Muscle of leg (tissue), 16 donors: Measurements from ENCODE around the gene LAMTOR4. TPM values are rescaled to one million over a fixed set of nuclear protein-coding genes. Genes with fewer than 3 reads are reported as not detected.

Experiments
- DNase-seq: peaks from one replicate; pipeline ENCODE4 v3.0.0; 2013
- H3K27ac ChIP-seq: one replicate; pipeline ENCODE4 v1.5.1; 2013; ENCODE audit warnings: mild to moderate bottlenecking, low read length, control low read depth
- H3K27me3 ChIP-seq: one replicate; pipeline ENCODE4 v1.6.1; 2013; ENCODE audit warnings: low read length; ENCODE audit not compliant: control insufficient read depth, insufficient read depth
- H3K36me3 ChIP-seq: one replicate; pipeline ENCODE4 v1.6.1; 2013; ENCODE audit warnings: low read length; ENCODE audit not compliant: control insufficient read depth, insufficient read depth
- H3K4me1 ChIP-seq: one replicate; pipeline ENCODE4 v1.6.1; 2013; ENCODE audit warnings: low read length; ENCODE audit not compliant: control insufficient read depth, insufficient read depth
- H3K4me3 ChIP-seq: one replicate; pipeline ENCODE4 v1.5.1; 2013; ENCODE audit warnings: low read length, control low read depth
- H3K9me3 ChIP-seq: replicated peaks from 2 replicates; pipeline ENCODE4 v1.6.1; 2013; ENCODE audit warnings: low read depth, low read length; ENCODE audit not compliant: control insufficient read depth
- WGBS: methylation state at CpG from one replicate; pipeline ENCODE4 v1.1.5; 2013; ENCODE audit warnings: missing lambda C conversion rate; ENCODE audit not compliant: insufficient coverage; 5-methylcytosine and 5-hydroxymethylcytosine counted together
- long read RNA-seq, 11 donors: transcript quantifications; one replicate each; lab custom pipeline, GENCODE V29; 2026
- polyA plus RNA-seq, 8 donors: library from polyadenylated mRNA; unstranded; fragments of 120-200 nt; gene quantifications; one replicate each; pipeline versions ENCODE4 v1.2.1 to v1.2.3, GENCODE V29; 2013; ENCODE audit warnings: inconsistent platforms in 1 of 8, low replicate concordance in 1 of 8; ENCODE audit not compliant: insufficient read length in 8 of 8, insufficient read depth in 1 of 8
- total RNA-seq: library from RNA; stranded (reverse); fragments of 120-200 nt; gene quantifications from one replicate; pipeline ENCODE4 v1.2.4, GENCODE V29; 2013

LAMTOR4 gene
- total RNA-seq: 97.1 TPM
- 10 to 100 TPM; 65.0 to 84.3 (median 72.8) TPM for polyA plus RNA-seq
- long read RNA-seq, donor 1, transcript LAMTOR4-201 (4 exons, 605 nt): major isoform, 19 of 28 reads
- long read RNA-seq, donor 1, partial matches to known transcripts: 0 of 28 reads
- long read RNA-seq, donor 1, other reads (novel, unspliced or antisense): 0 of 28 reads
- long read RNA-seq, donor 2, partial matches to known transcripts: 0 of 2 reads
- long read RNA-seq, donor 2, other reads (novel, unspliced or antisense): 0 of 2 reads
- long read RNA-seq, donor 3, transcript LAMTOR4-201 (4 exons, 605 nt): major isoform, 34 of 48 reads
- long read RNA-seq, donor 3, transcript LAMTOR4-205 (4 exons, 621 nt): minor isoform, 6 of 48 reads
- long read RNA-seq, donor 3, transcript LAMTOR4-204 (3 exons, 371 nt): minor isoform, 6 of 48 reads
- long read RNA-seq, donor 3, partial matches to known transcripts: 0 of 48 reads
- long read RNA-seq, donor 3, other reads (novel, unspliced or antisense): 0 of 48 reads
- long read RNA-seq, donor 4, transcript LAMTOR4-201 (4 exons, 605 nt): major isoform, 23 of 47 reads
- long read RNA-seq, donor 4, transcript LAMTOR4-204 (3 exons, 371 nt): minor isoform, 12 of 47 reads
- long read RNA-seq, donor 4, partial matches to known transcripts: 7 of 47 reads
- long read RNA-seq, donor 4, other reads (novel, unspliced or antisense): 0 of 47 reads
- long read RNA-seq, donor 5, transcript LAMTOR4-201 (4 exons, 605 nt): major isoform, 92 of 123 reads
- long read RNA-seq, donor 5, transcript LAMTOR4-205 (4 exons, 621 nt): minor isoform, 6 of 123 reads
- long read RNA-seq, donor 5, transcript LAMTOR4-204 (3 exons, 371 nt): minor isoform, 11 of 123 reads
- long read RNA-seq, donor 5, partial matches to known transcripts: 7 of 123 reads
- long read RNA-seq, donor 5, other reads (novel, unspliced or antisense): 0 of 123 reads
- long read RNA-seq, donor 6, transcript LAMTOR4-204 (3 exons, 371 nt): minor isoform, 11 of 126 reads
- long read RNA-seq, donor 6, transcript LAMTOR4-201 (4 exons, 605 nt): major isoform, 79 of 126 reads
- long read RNA-seq, donor 6, transcript LAMTOR4-205 (4 exons, 621 nt): minor isoform, 9 of 126 reads
- long read RNA-seq, donor 6, partial matches to known transcripts: 23 of 126 reads
- long read RNA-seq, donor 6, other reads (novel, unspliced or antisense): 0 of 126 reads
- long read RNA-seq, donor 7, transcript LAMTOR4-201 (4 exons, 605 nt): major isoform, 47 of 73 reads
- long read RNA-seq, donor 7, transcript LAMTOR4-204 (3 exons, 371 nt): minor isoform, 6 of 73 reads
- long read RNA-seq, donor 7, transcript LAMTOR4-205 (4 exons, 621 nt): minor isoform, 6 of 73 reads
- long read RNA-seq, donor 7, partial matches to known transcripts: 7 of 73 reads
- long read RNA-seq, donor 7, other reads (novel, unspliced or antisense): 0 of 73 reads
- long read RNA-seq, donor 8, transcript LAMTOR4-201 (4 exons, 605 nt): major isoform, 30 of 39 reads
- long read RNA-seq, donor 8, partial matches to known transcripts: 0 of 39 reads
- long read RNA-seq, donor 8, other reads (novel, unspliced or antisense): 0 of 39 reads
- long read RNA-seq, donor 9, transcript LAMTOR4-201 (4 exons, 605 nt): major isoform, 38 of 61 reads
- long read RNA-seq, donor 9, partial matches to known transcripts: 16 of 61 reads
- long read RNA-seq, donor 9, other reads (novel, unspliced or antisense): 0 of 61 reads
- long read RNA-seq, donor 10, transcript LAMTOR4-204 (3 exons, 371 nt): minor isoform, 5 of 63 reads
- long read RNA-seq, donor 10, transcript LAMTOR4-201 (4 exons, 605 nt): major isoform, 44 of 63 reads
- long read RNA-seq, donor 10, partial matches to known transcripts: 7 of 63 reads
- long read RNA-seq, donor 10, other reads (novel, unspliced or antisense): 0 of 63 reads
- long read RNA-seq, donor 11, transcript LAMTOR4-201 (4 exons, 605 nt): major isoform, 43 of 76 reads
- long read RNA-seq, donor 11, partial matches to known transcripts: 25 of 76 reads
- long read RNA-seq, donor 11, other reads (novel, unspliced or antisense): 0 of 76 reads

DNA sequence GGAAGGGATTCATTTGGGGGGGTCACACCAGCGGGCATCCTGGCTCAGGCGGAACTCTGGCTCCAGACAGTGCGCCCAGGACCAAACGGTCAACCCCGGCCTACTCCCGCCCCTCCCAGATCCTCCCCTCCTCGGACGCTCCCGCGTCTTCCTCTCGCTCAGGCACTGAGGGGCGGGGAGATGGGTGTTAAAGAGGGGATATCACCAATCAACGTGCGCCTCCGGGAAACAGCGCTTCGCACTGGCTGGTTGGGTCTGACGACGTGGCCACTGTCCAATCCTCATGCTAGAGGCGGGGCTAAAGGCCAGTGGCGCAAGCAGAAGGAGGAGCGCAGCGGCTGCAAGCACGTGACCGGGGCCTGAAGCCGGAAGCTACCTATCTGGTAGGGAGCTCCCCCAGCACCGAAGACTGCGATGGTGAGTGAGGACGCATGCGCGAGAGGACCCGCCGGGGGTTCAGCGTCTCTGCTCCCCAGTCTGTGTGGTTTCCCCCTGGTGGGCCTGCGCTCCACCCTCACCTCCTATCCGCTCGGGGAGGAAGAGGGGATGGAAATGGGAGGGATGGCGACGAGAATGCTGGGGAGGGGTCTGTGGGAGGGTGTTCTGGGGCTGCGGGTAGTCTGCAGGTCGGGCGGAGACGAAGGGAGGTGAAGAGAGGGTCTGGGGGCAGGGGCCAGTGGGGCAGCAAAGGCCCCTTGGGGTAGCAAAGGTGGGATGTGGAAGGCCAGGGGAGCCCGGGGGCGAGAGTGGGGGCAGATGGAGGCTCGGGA lies at the start of gene LAMTOR4:
TSS of gene LAMTOR4 (plus strand) at position 360 of the 770 bp plus-strand sequence. CDS start at position 415, 55 bp downstream.
- Histone ChIP-seq H3K4me3 (peak within 1 kb of the TSS; percentile 98), H3K4me1 (peaks cover 15% of the 10 kb centered on the region)
- WGBS: 0% methylated on average over 29 of the region's 46 CpGs

DNA sequence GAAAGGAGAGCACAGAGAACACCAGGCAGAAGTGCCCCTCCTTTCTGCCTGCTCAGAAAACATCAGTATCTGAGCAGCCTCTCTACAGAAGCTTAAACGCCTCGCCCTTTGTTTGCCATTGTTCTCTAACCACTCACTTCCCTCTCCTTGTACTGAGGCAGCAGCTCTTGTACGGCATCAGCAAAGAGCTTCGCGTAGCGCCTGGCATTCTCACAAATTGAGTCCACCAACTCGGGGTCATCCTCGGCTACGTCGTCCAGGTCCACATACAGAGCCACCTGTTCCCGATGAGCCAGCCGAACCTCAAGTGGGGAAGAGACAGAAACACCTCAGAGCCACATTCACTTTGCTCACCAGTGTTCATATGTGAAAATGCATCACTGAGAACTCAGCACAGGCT lies 49.3 kb upstream of the LAMTOR4 start:
- no peaks in the 10 kb centered on the region for H3K27me3 ChIP-seq
- H3K4me1 ChIP-seq: peaks cover 22% of the 10 kb centered on the region
- DNase-seq: no peak
- no peaks in the 10 kb centered on the region for H3K9me3 ChIP-seq
- no peak overlapping the region for H3K27ac ChIP-seq
- peaks cover 63% of the 10 kb centered on the region for H3K36me3 ChIP-seq
- 79% methylated on average over 11 of the region's 12 CpGs for WGBS
- H3K4me3 ChIP-seq: peak overlapping the region; percentile 93

More for the DNA sequence above, at the start of gene LAMTOR4:
- Histone ChIP-seq H3K27me3 (no peaks in the 10 kb centered on the region), H3K9me3 (no peaks in the 10 kb centered on the region), H3K27ac (peak within 1 kb of the TSS; percentile 86), H3K36me3 (peaks cover 11% of the 10 kb centered on the region)
- DNase-seq: peak; percentile 100

DNA sequence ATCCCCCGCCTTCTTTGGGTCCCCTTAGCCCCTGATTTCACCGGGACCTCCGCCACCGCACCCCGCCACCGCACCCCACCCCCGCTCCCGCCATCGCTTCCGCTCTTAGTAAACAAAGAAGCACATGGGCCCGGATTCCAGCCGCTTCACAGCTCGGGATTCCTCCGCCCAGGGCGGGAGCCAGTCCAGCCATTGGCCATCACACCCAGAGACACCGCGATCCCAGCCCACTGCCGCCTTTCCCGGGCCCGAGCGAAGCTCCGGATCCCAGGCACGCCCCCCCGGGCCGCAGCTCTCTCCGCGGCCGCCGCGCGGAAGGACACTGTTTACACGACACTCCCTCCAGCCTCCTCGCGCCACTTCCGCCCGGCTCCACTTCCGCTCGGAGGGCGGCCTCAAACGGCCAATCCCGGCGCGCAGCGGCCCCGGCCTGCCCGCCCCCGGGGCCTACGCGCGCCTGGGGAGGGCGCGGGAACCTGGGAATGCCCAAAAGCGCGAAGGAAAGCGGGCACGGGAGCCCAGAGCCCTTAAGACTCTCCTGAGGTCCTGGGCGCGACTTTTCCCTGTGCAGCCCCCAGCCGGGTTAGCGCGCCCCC lies 48.2 kb upstream of the LAMTOR4 start:
- no peaks in the 10 kb centered on the region for H3K27me3 ChIP-seq
- peak overlapping the region; percentile 93 for H3K4me3 ChIP-seq
- H3K27ac ChIP-seq: peak overlapping the region; percentile 91
- H3K9me3 ChIP-seq: no peaks in the 10 kb centered on the region
- peak; percentile 99 for DNase-seq
- H3K36me3 ChIP-seq: peaks cover 58% of the 10 kb centered on the region
- 0% methylated on average over 53 of the region's 61 CpGs for WGBS
- H3K4me1 ChIP-seq: peaks cover 22% of the 10 kb centered on the region

DNA sequence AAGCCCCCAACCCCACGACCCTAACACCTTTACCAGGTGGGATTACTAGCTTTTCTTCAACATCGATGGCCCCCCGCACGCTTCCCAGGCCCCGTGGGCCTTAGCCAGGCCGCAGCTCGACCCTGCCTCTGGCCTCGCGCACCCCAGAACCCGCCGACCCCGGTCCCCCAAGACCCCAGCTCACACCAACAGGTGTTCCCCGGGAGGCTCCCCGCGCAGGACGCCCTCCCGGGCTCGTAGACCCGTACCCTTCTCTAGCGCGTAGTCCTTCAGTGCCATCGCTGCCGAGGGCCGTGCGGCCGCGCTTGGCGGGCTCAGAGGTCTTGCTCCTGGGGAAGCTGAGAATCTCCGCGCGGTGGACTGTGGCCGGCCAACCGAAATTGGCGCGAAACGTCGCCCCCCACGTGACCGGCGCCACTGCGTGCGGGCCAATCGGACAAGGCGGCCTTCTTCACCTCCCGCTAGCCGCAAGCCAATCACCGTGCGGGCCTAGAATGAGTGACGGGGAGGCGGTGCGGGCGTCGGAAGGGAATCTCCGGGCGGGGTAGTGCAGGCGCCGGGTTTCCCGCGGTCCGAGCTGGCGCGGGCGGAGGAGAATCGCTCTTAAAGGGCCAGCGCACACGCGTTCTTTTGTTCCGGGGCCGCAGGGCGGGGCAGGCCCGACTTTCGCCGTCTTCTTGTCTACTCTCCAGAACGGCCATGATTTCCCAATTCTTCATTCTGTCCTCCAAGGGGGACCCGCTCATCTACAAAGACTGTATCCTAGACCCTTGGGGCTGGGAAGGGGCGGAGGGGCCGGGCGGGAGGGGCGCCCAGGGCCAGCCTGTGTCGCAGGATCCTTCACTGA lies 47.5 kb upstream of the LAMTOR4 start, which contains the start of the genes AP4M1 and MCM7:
TSS of gene AP4M1 (plus strand) at position 628 of the 847 bp plus-strand sequence. CDS start at position 700, 72 bp downstream.
TSS of gene MCM7 (minus strand) at position 382 of the 847 bp plus-strand sequence. CDS start at position 279, 103 bp downstream.
- WGBS: under 1% methylated on average over 79 of the region's 80 CpGs
- Histone ChIP-seq H3K27ac (peak within 1 kb of the TSS; percentile 92), H3K27me3 (no peaks in the 10 kb centered on the region), H3K4me3 (peak within 1 kb of the TSS; percentile 93), H3K4me1 (peaks cover 22% of the 10 kb centered on the region), H3K9me3 (no peaks in the 10 kb centered on the region), H3K36me3 (peaks cover 57% of the 10 kb centered on the region)
- DNase-seq: peak; percentile 100

DNA sequence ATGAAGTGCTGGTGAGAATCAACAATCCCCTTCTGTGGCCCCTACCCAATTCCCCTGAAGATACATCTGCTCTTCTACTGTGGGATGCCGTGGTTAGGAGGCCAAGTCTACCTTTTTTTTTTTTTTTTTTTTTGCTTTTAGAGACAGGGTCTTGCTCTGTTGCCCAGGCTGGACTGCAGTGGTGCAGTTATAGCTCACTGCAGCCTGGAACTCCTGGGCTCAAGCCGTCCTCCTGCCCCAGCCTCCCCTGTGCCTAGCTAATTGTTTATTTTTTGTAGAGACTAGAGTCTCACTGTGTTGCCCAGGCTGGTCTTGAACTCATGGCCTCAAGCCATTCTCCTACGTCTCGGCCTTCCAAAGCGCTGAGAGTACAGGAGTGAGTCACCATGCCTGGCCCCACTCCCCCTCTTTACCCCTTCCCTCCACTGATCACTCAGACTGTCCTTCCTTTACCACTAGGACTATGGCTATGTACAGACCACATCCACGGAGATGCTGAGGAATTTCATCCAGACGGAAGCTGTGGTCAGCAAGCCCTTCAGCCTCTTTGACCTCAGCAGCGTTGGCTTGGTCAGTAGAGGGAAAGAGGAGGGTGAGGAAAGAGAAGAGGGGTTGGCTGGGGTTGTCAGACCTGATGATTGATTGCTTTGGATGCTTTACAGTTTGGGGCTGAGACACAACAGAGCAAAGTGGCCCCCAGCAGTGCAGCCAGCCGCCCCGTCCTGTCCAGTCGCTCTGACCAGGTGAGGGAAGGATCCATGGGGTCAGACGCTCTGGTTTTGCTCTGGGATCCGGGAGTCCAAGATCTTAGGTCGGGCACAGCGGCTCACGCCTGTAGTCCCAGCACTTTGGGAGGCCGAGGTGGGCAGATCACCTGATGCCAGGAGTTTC lies 45.5 kb upstream of the LAMTOR4 start:
- DNase-seq: no peak
- no peak overlapping the region for H3K4me3 ChIP-seq
- no peaks in the 10 kb centered on the region for H3K27me3 ChIP-seq
- peaks cover 22% of the 10 kb centered on the region for H3K4me1 ChIP-seq
- H3K36me3 ChIP-seq: peaks cover 56% of the 10 kb centered on the region
- no peaks in the 10 kb centered on the region for H3K9me3 ChIP-seq
- no peak overlapping the region for H3K27ac ChIP-seq
- 93% methylated on average over 10 of the region's 17 CpGs for WGBS

DNA sequence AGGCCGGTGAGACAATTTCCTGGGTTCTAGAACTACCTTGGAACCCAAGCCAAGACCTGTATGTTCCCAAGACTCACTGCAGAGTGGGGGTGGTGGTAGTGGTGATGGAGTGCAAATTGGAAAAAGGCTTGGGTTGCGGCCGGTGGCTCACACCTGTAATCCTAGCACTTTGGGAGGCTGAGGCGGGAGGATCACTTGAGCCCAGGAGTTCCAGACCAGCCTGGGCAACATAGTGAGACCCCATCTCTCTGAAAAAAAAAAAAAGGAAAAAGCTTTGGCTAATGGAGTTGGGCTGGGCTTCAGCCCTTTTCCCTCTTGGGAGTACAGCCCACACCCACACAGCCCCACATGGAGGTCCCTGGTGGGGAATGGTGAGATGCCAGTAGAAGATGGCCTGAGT lies 43.2 kb upstream of the LAMTOR4 start:
- no peaks in the 10 kb centered on the region for H3K27me3 ChIP-seq
- WGBS: 95% methylated on average over 3 of the region's 4 CpGs
- H3K4me1 ChIP-seq: peaks cover 10% of the 10 kb centered on the region
- H3K27ac ChIP-seq: no peak overlapping the region
- no peaks in the 10 kb centered on the region for H3K9me3 ChIP-seq
- DNase-seq: no peak
- H3K36me3 ChIP-seq: peaks cover 59% of the 10 kb centered on the region
- no peak overlapping the region for H3K4me3 ChIP-seq

DNA sequence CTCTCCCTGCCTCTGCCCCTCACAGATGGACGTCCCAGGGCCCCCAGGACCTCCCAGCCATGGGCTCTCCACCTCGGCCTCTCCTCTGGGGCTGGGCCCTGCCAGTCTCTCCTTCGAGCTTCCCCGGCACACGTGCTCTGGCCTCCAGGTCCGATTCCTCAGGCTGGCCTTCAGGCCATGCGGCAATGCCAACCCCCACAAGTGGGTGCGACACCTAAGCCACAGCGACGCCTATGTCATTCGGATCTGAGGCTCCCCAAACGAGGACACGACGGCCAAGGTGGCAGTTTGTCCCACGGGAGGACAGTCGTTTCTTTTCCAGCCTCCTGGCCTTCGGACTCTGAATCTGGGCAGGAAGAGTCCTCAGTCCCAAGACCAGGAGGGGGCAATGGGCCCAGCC lies 42.1 kb upstream of the LAMTOR4 start:
- H3K4me1 ChIP-seq: peaks cover 7% of the 10 kb centered on the region
- peaks cover 68% of the 10 kb centered on the region for H3K36me3 ChIP-seq
- no peaks in the 10 kb centered on the region for H3K9me3 ChIP-seq
- no peak for DNase-seq
- no peaks in the 10 kb centered on the region for H3K27me3 ChIP-seq
- H3K27ac ChIP-seq: no peak overlapping the region
- WGBS: 77% methylated on average over 15 of the region's 17 CpGs
- H3K4me3 ChIP-seq: no peak overlapping the region
